HG03060 (cell line): ENCODE data around the gene CYB5R4.
A peak's percentile ranks its signal among the peaks of the same experiment; 100 is the strongest.
"Not testable (repeated sequence)": the region's sequence is repeated elsewhere in the genome, so short reads cannot be mapped to it uniquely, and the experiment has no call there.

Source experiments
- ATAC-seq: cut with Tn5 transposase; IDR thresholded peaks from one replicate; pipeline ENCODE4 v1.9.1; 2021; ENCODE audit warnings: low read depth, moderate number of reproducible peaks; ENCODE audit not compliant: unreplicated experiment

CYB5R4 gene

DNA sequence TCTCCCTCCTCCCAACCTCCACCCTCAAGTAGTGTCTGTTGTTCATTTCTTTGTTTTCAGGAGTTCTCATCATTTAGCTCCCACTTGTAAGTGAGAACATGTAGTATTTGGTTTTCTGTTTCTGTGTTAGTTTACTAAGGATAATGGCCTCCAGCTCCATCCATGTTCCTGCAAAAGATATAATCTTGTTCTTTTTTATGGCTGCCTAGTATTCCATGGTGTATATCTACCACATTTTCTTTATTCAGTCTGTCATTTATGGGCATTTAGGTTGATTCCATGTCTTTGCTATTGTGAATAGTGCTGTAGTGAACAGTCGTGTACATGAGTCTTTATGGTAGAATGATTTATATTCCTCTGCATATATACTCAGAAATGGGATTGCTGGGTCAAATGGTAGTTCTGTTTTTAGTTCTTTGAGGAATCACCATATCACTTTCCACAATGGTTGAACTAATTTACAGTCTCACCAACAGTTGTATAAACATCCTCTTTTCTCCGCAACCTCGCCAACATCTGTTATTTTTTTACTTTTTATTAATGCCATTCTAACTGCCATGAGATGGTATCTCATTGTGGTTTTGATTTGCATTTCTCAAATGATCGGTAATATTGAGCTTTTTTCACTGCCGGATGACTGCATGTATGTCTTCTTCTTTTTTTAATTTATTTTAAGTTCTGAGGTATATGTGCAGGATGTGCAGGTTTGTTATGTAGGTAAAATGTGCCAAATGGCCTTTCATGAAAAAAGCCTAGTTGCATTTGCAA is 48.3 kb downstream of the CYB5R4 start:
- not testable (repeated sequence) for ATAC-seq

DNA sequence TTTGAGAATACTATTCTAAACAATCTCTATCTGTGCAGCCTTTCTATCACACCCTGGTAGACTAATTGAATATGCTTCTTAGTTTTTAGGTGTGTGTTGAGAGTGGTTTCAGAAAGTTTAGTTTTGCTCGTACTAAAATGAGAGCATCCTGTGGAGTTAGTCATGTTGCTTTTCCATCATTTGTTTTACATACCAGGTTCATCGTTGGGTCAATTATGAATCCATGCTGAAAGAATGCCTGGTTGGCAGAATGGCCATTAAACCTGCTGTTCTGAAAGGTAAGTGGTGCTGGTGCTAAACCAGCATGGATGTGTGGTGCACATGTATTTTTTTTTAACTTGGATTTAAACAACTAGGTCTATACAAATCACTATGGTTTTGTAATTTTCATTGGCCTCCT is 49.3 kb downstream of the CYB5R4 start:
- ATAC-seq, result no peak

DNA sequence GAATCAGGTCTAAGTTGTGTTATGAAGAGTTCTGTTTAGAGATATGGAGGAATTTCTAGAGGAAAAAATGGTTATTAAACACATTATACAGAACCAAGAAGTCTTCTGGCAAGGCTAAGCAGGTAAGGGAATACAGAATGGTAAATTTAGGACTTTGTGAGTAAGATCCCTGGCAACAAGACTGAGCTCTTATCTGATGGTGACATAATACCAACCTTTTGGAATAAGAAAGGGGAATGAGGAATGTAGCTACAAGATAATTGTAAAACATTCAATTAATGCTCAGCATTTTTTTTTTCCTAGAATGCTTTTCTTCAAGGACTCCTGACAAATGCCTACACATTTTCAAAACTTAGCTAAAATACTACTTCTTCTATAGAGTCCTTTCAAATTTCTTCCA is 51.8 kb downstream of the CYB5R4 start:
- ATAC-seq, result no peak

DNA sequence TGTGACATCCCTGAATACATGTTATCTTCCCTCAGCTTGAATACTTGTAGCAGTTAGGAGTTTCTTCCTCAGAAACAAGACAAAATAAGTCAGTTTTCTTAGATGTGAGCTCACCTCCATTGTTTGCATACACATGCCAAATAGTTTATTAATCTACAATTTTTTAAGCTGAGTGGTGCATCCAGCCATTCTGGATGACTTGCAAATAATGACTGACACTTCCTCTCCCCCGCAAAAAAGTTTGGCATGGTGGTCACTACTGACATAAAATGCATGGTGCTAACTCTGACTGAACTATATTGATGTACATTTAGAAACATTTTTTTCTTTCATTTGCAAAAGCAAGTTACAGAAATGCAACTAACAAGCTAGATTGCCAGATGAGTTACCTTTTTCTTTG is 55.5 kb downstream of the CYB5R4 start:
- no peak for ATAC-seq

DNA sequence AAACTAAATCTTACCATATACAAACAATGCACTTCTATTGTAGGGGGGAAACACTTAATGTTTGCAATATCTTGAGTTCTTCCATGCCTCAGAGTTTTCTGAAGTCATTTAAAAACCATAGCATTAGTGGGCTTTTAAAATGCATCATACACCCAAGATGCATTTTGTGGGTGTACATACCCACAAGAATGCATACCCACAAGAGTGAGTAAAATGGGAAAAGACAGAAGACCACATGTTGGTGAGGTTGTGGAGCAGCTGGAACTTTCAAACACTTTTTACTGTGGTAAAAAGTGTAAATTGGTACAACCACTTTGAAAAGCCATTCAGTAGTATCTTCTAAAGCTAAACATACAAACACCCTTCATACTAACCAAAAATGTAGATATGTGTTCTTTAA is 57.5 kb downstream of the CYB5R4 start:
- ATAC-seq, result no peak

DNA sequence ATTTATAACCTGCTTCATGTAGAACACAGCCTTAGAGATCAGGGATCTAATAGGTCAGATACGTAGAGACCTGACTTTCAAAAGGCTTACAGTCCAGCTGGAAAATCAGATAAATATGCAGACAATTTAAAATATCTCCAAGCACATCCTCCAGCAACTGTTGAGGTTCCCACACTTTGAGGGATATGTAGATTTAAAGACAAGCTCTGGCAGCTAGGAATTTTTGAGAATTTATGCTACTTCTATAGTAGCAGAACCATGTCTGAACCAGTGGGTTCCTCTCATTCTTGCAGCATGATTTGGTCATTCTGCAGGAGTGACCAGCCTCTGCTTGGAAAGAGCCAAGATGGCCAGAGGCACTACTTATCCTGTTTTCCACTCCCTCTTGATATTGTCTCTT is 60.5 kb downstream of the CYB5R4 start:
- no peak for ATAC-seq

DNA sequence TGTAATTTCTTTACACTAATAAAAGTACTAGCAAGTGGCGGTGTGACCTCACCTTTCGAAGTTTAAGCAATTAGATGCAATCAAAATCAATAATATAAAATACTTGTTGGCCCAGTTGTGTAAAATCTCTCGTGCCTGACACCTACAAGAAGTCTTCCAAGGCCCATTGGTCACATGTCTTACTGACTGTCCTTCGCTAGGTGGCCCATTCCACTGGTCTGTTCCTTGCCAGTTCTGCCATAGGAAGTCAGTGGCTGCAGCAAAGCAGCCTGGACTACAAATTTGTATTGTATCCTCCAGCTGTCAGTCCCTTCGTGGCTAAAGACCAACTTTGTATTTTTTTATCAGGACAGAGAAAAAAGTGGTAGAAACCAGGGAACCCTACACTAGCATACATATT is 61.8 kb downstream of the CYB5R4 start:
- no peak for ATAC-seq

DNA sequence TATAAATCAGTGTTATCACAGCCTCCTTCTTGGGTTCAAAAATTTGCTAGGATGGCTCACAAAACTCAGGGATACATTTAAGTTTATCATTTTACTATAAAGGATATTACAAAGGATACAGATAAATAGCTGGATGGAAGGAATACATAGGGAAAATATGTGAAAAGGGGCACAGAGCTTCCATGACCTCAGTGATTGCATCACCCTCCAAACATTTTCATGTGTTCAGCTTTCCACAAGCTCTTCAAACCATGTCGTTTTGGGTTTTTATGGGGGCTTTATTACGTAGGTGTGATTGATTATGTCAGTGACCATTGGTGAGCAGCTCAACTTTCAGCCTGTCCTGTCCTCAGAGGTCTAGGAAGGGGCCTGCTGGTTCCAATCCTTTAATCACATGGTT is 68.0 kb downstream of the CYB5R4 start:
- no peak for ATAC-seq

DNA sequence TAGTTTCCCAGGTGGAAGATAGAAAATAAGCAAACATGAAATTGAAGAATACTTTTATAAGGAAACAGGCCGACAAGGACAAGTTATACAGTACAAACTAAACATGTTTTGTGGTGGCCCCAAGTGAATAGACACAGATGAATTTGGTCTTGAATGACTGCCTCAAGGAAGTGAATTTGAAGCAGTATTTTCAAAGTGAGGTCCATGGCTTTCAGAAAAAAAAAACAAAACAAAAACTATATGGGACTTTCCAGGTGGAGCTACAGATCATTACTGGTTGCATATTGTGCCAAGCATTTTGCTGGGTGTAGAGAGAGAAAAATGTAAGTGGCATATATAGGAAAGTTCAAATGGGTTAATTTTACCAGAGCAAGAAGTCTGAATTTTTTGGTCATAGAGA is 68.8 kb downstream of the CYB5R4 start:
- no peak for ATAC-seq

DNA sequence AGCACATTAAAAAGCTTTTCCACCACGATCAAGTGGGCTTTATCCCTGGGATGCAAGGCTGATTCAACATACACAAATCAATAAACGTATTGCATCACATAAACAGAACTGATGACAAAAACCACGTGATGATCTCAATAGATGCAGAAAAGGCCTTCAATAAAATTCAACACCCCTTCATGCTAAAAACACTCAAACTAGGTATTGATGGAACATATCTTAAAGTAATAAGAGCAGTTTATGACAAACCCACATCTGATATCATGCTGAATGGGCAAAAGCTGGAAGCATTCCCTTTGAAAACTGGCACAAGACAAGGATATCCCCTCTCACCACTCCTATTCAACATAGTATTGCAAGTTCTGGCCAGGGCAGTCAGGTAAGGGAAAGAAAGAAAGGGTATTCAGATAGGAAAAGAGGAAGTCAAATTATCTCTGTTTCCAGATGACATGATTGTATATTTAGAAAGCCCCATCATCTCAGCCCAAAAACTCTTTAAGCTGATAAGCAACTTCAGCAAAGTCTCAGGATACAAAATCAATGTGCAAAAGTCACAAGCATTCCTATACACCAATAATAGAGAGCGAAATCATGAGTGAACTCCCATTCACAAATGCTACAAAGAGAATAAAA is 86.8 kb downstream of the CYB5R4 start:
- not testable (repeated sequence) for ATAC-seq

DNA sequence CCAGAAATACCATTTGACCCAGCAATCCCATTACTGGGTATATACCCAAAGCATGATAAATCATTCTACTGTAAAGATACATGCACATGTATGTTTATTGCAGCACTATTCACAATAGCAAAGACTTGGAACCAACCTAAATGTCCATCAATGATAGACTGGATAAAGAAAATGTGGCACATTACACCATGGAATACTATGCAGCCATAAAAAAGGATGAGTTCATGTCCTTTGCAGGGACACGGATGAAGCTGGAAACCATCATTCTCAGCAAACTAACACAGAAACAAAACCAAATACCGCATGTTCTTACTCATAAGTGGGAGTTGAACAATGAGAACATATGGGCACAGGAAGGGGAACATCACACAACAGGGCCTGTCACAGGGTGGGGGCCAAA is 88.5 kb downstream of the CYB5R4 start:
- ATAC-seq, result not testable (repeated sequence)

DNA sequence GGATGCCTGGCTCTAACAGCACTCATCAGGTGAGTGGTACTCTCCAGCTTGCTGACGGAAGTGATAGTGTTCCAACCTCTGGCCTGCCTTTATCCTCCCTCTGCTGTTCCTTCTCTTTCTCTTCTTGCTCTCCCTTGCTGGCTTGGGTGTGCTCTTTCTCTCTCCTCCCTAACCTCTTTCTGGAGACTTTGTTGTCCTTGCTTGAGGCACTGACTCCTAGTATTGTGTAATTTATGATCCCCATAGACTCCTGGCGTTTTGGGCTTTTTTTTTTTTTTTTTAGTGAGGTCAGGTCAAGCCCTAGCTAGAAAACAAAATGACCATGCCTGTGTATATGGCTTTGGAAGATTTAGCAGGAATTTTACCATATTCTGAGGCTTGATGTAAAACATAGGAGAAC is 89.4 kb downstream of the CYB5R4 start:
- no peak for ATAC-seq

DNA sequence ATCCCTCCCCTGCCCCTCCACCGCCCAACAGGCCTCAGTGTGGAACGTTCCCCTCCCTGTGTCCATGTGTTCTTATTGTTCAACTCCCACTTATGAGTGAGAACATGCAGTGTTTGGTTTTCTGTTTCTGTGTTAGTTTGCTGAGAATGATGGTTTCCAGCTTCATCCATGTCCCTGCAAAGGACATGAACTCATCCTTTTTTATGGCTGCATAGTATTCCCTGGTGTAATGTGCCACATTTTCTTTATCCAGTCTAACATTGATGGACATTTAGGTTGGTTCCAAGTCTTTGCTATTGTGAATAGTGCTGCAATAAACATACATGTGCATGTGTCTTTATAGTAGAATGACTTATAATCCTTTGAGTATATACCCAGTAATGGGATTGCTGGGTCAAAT is 91.9 kb downstream of the CYB5R4 start:
- ATAC-seq, result not testable (repeated sequence)

DNA sequence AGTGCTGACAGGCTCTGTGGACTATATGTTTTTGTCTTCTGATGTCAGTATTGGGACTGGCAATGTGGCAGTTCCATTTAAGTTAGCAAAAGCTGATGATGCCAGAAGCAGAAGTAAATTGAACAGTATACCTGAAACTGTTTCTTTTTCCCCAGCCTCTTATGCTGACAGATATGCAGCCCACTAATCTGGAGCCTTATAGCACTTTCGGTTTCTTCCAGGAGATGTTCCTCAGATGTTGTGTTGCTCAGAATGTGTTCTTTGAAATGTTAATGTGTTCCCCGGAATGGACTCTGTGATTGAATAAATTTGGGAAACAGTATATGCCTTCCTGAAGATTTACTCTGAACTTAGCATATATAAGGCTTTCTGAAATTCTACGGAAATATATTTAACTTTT is 93.3 kb downstream of the CYB5R4 start:
- ATAC-seq, result no peak

DNA sequence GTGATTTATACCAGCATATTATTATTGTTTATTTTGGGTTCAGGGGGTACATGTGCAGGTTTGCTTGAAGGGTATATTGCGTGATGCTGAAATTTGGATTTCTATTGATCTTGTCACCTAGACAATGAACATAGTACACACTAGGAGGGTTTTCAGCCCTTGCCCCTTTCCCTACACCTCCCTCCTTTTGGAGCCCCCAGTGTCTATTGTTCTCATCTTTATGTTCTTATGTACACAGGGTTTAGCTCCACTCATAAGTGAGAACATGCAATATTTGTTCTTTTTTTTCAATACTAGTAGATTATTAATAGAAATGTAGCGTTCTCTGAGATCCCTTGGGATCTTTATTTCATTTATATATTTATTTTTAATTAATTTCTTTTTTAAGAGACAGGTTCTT is 94.9 kb downstream of the CYB5R4 start:
- ATAC-seq, result no peak

DNA sequence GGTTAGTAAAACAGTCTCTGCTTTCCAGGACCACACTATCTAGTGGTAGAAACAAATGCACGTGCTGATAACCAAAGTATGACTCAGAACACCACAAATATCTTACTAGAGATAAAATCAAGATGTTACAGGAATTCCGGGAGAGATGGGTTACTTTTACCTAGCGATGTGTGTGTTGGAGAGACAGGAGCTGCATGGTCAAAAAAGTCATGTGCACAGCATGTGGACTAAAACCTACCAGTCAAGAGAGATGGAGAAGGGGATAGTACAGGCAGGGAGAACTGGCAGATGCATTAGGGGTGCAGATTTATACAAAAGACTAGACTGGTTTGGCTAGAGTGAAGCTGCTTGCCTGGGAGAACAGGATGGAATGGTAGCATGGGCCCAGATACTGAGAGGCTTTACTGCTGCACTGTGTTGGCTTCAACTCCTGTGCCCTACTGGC is 98.8 kb downstream of the CYB5R4 start:
- no peak for ATAC-seq

DNA sequence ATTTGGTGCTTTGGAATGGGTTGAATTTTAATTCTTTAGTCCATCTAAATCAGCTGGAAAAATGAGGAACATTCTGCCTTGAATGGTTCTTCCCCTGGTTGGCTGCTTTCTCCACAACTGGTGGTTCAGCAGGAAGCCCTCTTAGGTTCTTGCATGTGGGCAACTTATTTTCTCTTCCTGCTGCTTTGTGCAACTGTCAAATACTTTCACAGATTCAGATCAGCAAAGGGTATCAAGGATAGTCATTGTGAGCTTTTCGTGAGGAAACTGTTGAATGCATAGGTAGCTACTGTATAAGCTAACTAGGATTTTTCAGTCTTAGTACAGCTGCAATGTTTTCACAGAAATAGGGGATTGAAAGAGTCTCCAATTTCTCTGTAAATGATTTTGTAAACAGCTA is 101.2 kb downstream of the CYB5R4 start:
- ATAC-seq, result no peak

DNA sequence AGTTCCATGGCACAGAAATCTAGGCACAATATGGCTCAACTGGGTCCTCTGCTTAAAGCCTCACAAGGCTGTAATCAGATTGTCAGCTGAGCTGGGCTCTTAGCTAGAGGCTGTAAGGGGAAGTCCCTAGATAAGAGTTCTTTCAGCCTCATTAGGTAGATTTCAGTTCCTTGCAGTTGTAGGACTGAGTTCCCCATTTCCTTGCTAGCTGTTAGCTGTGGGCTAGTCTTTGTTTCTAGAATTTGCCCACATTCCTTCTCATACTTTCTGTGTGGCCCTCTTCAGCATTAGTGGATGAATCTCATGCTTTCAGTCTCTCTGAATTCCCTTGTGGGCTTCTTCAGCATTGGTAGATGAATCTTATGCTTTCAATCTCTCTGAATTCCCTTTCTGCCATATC is 103.1 kb downstream of the CYB5R4 start:
- peak; percentile 85 for ATAC-seq

DNA sequence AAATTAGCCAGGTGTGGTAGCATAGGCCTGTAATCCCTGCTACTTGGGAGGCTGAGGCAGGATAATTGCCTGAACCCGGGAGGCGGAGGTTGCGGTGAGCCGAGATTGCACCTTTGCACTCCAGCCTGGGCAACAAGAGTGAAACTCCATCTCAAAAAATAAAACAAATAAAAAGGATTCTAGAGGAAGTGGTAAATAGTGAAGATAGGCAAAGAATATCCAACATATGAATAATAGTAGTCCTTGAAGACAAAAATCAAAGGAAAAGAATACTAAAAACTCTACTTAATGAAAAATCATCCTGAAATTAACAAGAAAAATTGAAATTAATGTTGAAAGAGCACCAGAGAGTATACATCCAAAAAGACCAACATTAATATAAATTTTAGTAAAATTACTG is 107.0 kb downstream of the CYB5R4 start:
- no peak for ATAC-seq

DNA sequence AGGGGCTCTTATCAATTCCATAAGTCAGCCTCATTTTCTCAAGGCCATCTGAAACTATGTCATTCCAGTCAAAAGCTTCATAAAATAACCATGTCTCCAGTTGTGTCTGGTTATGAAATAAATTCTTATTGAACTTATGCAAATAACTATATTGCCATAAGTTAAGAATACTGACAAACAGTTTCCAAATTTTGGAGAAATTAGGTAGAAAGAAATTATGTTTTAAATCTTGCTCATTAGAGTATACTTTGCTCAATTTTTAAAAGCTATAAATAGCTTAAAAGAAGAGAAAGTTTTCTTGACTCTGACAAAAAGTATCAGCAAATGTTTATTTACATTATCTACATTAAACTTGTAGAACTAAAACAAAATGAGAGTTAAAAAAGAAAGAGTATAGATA is 111.1 kb downstream of the CYB5R4 start:
- ATAC-seq, result no peak

DNA sequence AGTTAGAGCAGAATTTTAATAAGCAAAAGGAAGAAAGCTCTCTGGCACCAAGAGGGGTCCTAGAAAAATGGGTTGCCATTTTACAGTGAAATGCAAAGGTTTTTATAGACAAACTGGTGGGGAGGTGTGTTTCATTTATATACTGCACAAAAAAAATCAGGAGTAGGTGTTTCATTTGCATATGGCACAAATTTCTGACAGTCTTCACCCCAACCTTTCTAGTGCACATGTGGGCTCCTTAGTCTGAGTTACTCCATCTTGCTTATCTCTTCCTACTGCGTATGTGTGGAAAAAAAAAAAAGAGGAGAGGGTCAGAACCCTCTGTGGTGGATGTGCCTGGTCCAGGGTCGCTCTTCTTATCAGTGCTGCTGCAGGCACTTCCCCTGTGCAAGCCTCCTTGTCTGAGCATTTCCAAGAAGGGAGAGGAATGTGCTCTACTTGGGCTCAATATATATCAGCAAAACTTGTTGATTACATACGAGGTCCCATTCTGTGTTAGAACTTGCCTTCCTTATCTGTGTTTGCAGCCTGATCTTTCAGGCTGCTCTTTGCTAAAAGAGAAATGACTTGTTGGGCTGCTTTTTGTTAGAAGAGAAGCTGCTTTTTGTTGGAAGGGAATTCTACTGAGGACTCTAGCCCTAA is 115.0 kb downstream of the CYB5R4 start:
- ATAC-seq, result no peak
